ENCODE measurements around the gene MBNL1.

The MBNL1 gene

GRCh38 chr3:152376351-152377183 is 107.8 kb downstream of the MBNL1 start (continued):
- TF ChIP-seq MYNN (tag by site-specific recombination; IDR thresholded peaks at IDR 0.05; ENCODE audit: borderline replicate concordance): no peak

GRCh38 chr3:152377184-152377570 is 108.4 kb downstream of the MBNL1 start:
- H3K36me3 ChIP-seq (ENCODE audit: control insufficient read depth in 2 of 2, insufficient read depth in 1 of 2, low read length in 2 of 2): no peaks in the 10 kb centered on the region
- ChIA-PET CTCF (no interaction called here), POLR2A (no interaction called here)
- no peak overlapping the region for H3K4me3 ChIP-seq (ENCODE audit: low read depth, low read length)
- peaks cover 15% of the 10 kb centered on the region for H3K4me1 ChIP-seq (ENCODE audit: control insufficient read depth, insufficient read depth, low read length)
- no peak for TF ChIP-seq ZNF658 (tag by site-specific recombination; IDR thresholded peaks at IDR 0.05)
- TF ChIP-seq ZNF211 (tag by site-specific recombination; IDR thresholded peaks at IDR 0.05; ENCODE audit: low read depth): no peak
- TF ChIP-seq ZFP41 (tag by site-specific recombination; IDR thresholded peaks at IDR 0.05; ENCODE audit: borderline replicate concordance): no peak
- no peak for TF ChIP-seq EGR2 (tag by site-specific recombination; IDR thresholded peaks at IDR 0.05; ENCODE audit: low read depth)
- TF ChIP-seq ZNF112 (tag by site-specific recombination; IDR thresholded peaks at IDR 0.05): no peak
- no peaks in the 10 kb centered on the region for H3K9me3 ChIP-seq (ENCODE audit: control insufficient read depth, insufficient read depth, low read depth, low read length)
- no peak overlapping the region for H3K27ac ChIP-seq (ENCODE audit: extremely low read depth, low read depth, low read length)

- no peak overlapping the region for H3K4me3 ChIP-seq (ENCODE audit: low read depth, low read length)
- H3K36me3 ChIP-seq (ENCODE audit: control insufficient read depth in 2 of 2, insufficient read depth in 1 of 2, low read length in 2 of 2): no peaks in the 10 kb centered on the region
- H3K9me3 ChIP-seq (ENCODE audit: control insufficient read depth, insufficient read depth, low read depth, low read length): no peaks in the 10 kb centered on the region
- CTCF ChIA-PET: no interaction called here
- H3K4me1 ChIP-seq (ENCODE audit: control insufficient read depth, insufficient read depth, low read length): peaks cover 22% of the 10 kb centered on the region
- no peak overlapping the region for H3K27ac ChIP-seq (ENCODE audit: extremely low read depth, low read depth, low read length)
- POLR2A ChIA-PET: no interaction called here
- no peak for TF ChIP-seq ZNF544 (tag by site-specific recombination; IDR thresholded peaks at IDR 0.05)
- no peak for TF ChIP-seq ZNF350 (tag by site-specific recombination; IDR thresholded peaks at IDR 0.05)
- no peak for TF ChIP-seq BCL6B (tag by site-specific recombination; IDR thresholded peaks at IDR 0.05)
- no peak for TF ChIP-seq PRDM2 (tag by site-specific recombination; IDR thresholded peaks at IDR 0.05; ENCODE audit: borderline replicate concordance)
- TF ChIP-seq ZFP37 (tag by site-specific recombination; IDR thresholded peaks at IDR 0.05): no peak
- 0 out of 2 replicates have a peak, but pooled peaks have one; percentile 25 for TF ChIP-seq ZNF335 (tag by site-specific recombination; conservative IDR thresholded peaks at IDR 0.05)
- no peak for TF ChIP-seq ZNF560 (tag by site-specific recombination; IDR thresholded peaks at IDR 0.05; ENCODE audit: borderline replicate concordance)
- no peak for TF ChIP-seq ZNF138 (tag by site-specific recombination; IDR thresholded peaks at IDR 0.05; ENCODE audit: borderline replicate concordance)
- no peak for TF ChIP-seq ZNF747 (tag by site-specific recombination; IDR thresholded peaks at IDR 0.05)
- no peak for TF ChIP-seq ZNF626 (tag by site-specific recombination; IDR thresholded peaks at IDR 0.05)
- TF ChIP-seq ZNF623 (tag by site-specific recombination; IDR thresholded peaks at IDR 0.05): no peak
- TF ChIP-seq, protein P1, sequence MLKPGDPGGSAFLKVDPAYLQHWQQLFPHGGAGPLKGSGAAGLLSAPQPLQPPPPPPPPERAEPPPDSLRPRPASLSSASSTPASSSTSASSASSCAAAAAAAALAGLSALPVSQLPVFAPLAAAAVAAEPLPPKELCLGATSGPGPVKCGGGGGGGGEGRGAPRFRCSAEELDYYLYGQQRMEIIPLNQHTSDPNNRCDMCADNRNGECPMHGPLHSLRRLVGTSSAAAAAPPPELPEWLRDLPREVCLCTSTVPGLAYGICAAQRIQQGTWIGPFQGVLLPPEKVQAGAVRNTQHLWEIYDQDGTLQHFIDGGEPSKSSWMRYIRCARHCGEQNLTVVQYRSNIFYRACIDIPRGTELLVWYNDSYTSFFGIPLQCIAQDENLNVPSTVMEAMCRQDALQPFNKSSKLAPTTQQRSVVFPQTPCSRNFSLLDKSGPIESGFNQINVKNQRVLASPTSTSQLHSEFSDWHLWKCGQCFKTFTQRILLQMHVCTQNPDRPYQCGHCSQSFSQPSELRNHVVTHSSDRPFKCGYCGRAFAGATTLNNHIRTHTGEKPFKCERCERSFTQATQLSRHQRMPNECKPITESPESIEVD (tag by site-specific recombination; IDR thresholded peaks at IDR 0.05): 0 out of 2 replicates have a peak, but pooled peaks have one; percentile 31
- TF ChIP-seq ZNF184 (tag by site-specific recombination; IDR thresholded peaks at IDR 0.05): no peak
- no peak for TF ChIP-seq ZNF76 (tag by site-specific recombination; IDR thresholded peaks at IDR 0.05; ENCODE audit: borderline replicate concordance, low read depth)
- no peak for TF ChIP-seq ZBTB1 (tag by site-specific recombination; IDR thresholded peaks at IDR 0.05)
- TF ChIP-seq ZBTB20 (tag by site-specific recombination; IDR thresholded peaks at IDR 0.05): no peak
- 0 out of 2 replicates have a peak, but pooled peaks have one; percentile 16 for TF ChIP-seq ZEB2 (tag by site-specific recombination; IDR thresholded peaks at IDR 0.05)
- no peak for TF ChIP-seq GLIS1 (tag by site-specific recombination; IDR thresholded peaks at IDR 0.05)
Measured at GRCh38 chr3:152379415-152380042, 110.8 kb downstream of the MBNL1 start.

Measured in HEK293 (cell line).